IPS-20b (cell line): ENCODE data around the gene ADORA2B.
A peak's percentile ranks its signal among the peaks of the same experiment; 100 is the strongest.
"Not testable (repeated sequence)": the region's sequence is repeated elsewhere in the genome, so short reads cannot be mapped to it uniquely, and the experiment has no call there.

Source experiments
- H3K27ac ChIP-seq: one replicate; pipeline ENCODE4 v1.5.1; 2013; ENCODE audit warnings: low read length
- H3K27me3 ChIP-seq: 2 replicates; pipeline ENCODE4 v1.6.1; 2013; ENCODE audit warnings: mild to moderate bottlenecking, low read length, inconsistent platforms; ENCODE audit not compliant: insufficient read depth
- H3K36me3 ChIP-seq: 2 replicates; pipeline ENCODE4 v1.6.1; 2013; ENCODE audit warnings: low read depth, mild to moderate bottlenecking, inconsistent platforms, low read length, moderate library complexity; ENCODE audit not compliant: insufficient read depth
- H3K4me1 ChIP-seq: 2 replicates; pipeline ENCODE4 v1.6.1; 2013; ENCODE audit warnings: mild to moderate bottlenecking, control low read depth, inconsistent platforms, low read length, moderate library complexity; ENCODE audit not compliant: insufficient read depth
- H3K4me3 ChIP-seq: 2 replicates; pipeline ENCODE4 v1.5.1; 2013; ENCODE audit warnings: mild to moderate bottlenecking, low read length, inconsistent platforms
- H3K9ac ChIP-seq: 2 replicates; pipeline ENCODE4 v1.6.1; 2013; ENCODE audit warnings: low read depth, mild to moderate bottlenecking, inconsistent platforms, low read length, moderate library complexity
- H3K9me3 ChIP-seq: 2 replicates; pipeline ENCODE4 v1.6.1; 2013; ENCODE audit warnings: mild to moderate bottlenecking, low read depth, low read length, inconsistent platforms; ENCODE audit not compliant: insufficient read depth

ADORA2B gene

GRCh38 chr17:15972497-15972951 lies 27.6 kb downstream of the ADORA2B start:
- H3K4me3 ChIP-seq, result no peak overlapping the region
- peaks cover 23% of the 10 kb centered on the region; the same call in 1 of the 2 replicates for H3K4me1 ChIP-seq
- H3K9me3 ChIP-seq, result no peaks in the 10 kb centered on the region
- no peak overlapping the region for H3K27ac ChIP-seq
- peaks cover 21% of the 10 kb centered on the region for H3K36me3 ChIP-seq
- H3K9ac ChIP-seq, result no peak overlapping the region
- no peaks in the 10 kb centered on the region for H3K27me3 ChIP-seq

- Histone ChIP-seq H3K9ac (no peak overlapping the region), H3K9me3 (no peaks in the 10 kb centered on the region), H3K27ac (no peak overlapping the region), H3K4me3 (no peak overlapping the region), H3K4me1 (peaks cover 19% of the 10 kb centered on the region; the same call in 1 of the 2 replicates), H3K36me3 (peaks cover 26% of the 10 kb centered on the region), H3K27me3 (no peaks in the 10 kb centered on the region)
These were observed 28.1 kb downstream of the ADORA2B start for GRCh38 chr17:15973016-15973415.

GRCh38 chr17:15973834-15974233 lies 28.9 kb downstream of the ADORA2B start:
- Histone ChIP-seq H3K9ac (no peak overlapping the region), H3K27ac (no peak overlapping the region), H3K4me3 (no peak overlapping the region), H3K9me3 (no peaks in the 10 kb centered on the region), H3K36me3 (peaks cover 30% of the 10 kb centered on the region), H3K27me3 (no peaks in the 10 kb centered on the region), H3K4me1 (peaks cover 16% of the 10 kb centered on the region; the same call in 1 of the 2 replicates)

- no peak overlapping the region for H3K4me3 ChIP-seq
- peaks cover 54% of the 10 kb centered on the region for H3K36me3 ChIP-seq
- 0 out of 2 replicates have a peak, but pooled peaks cover 4% of the 10 kb centered on the region for H3K9me3 ChIP-seq
- no peak overlapping the region for H3K27ac ChIP-seq
- H3K27me3 ChIP-seq, result no peaks in the 10 kb centered on the region
- H3K4me1 ChIP-seq, result peaks cover 3% of the 10 kb centered on the region; the same call in 1 of the 2 replicates
- no peak overlapping the region for H3K9ac ChIP-seq
These were observed 33.0 kb downstream of the ADORA2B start for GRCh38 chr17:15977894-15978293.

- Histone ChIP-seq H3K27ac (no peak overlapping the region), H3K36me3 (peaks cover 60% of the 10 kb centered on the region), H3K9me3 (0 out of 2 replicates have a peak, but pooled peaks cover 4% of the 10 kb centered on the region), H3K4me1 (peaks cover 3% of the 10 kb centered on the region; the same call in 1 of the 2 replicates), H3K27me3 (no peaks in the 10 kb centered on the region), H3K4me3 (no peak overlapping the region), H3K9ac (no peak overlapping the region)
These were observed 33.7 kb downstream of the ADORA2B start for GRCh38 chr17:15978606-15979005.

- not testable (repeated sequence) for H3K27me3 ChIP-seq, H3K4me1 ChIP-seq, H3K27ac ChIP-seq, H3K9me3 ChIP-seq, H3K9ac ChIP-seq, H3K4me3 ChIP-seq
- H3K36me3 ChIP-seq, result peaks cover 63% of the 10 kb centered on the region
These were observed 34.1 kb downstream of the ADORA2B start for GRCh38 chr17:15979013-15979412.

- no peak overlapping the region for H3K9ac ChIP-seq
- H3K9me3 ChIP-seq, result 0 out of 2 replicates have a peak, but pooled peaks cover 4% of the 10 kb centered on the region
- H3K4me3 ChIP-seq, result no peak overlapping the region
- H3K27ac ChIP-seq, result no peak overlapping the region
- peaks cover 74% of the 10 kb centered on the region for H3K36me3 ChIP-seq
- no peaks in the 10 kb centered on the region for H3K27me3 ChIP-seq
- H3K4me1 ChIP-seq, result peaks cover 3% of the 10 kb centered on the region; the same call in 1 of the 2 replicates
These were observed 36.3 kb downstream of the ADORA2B start for GRCh38 chr17:15981208-15981607.

- Histone ChIP-seq H3K36me3 (peaks cover 74% of the 10 kb centered on the region), H3K27ac (no peak overlapping the region), H3K9ac (no peak overlapping the region)
These were observed 37.0 kb downstream of the ADORA2B start for GRCh38 chr17:15981646-15982580.

GRCh38 chr17:15996322-15996721 lies 51.4 kb downstream of the ADORA2B start:
- H3K27me3 ChIP-seq, result no peaks in the 10 kb centered on the region
- H3K4me3 ChIP-seq, result no peak overlapping the region
- peaks cover 6% of the 10 kb centered on the region for H3K4me1 ChIP-seq
- H3K36me3 ChIP-seq, result peaks cover 20% of the 10 kb centered on the region
- no peak overlapping the region for H3K9ac ChIP-seq
- peaks cover under 1% of the 10 kb centered on the region; the same call in 1 of the 2 replicates for H3K9me3 ChIP-seq
- H3K27ac ChIP-seq, result no peak overlapping the region

More at GRCh38 chr17:15981646-15982580, 37.0 kb downstream of the ADORA2B start:
- Histone ChIP-seq H3K9me3 (0 out of 2 replicates have a peak, but pooled peaks cover 4% of the 10 kb centered on the region), H3K27me3 (no peaks in the 10 kb centered on the region), H3K4me1 (peaks cover 3% of the 10 kb centered on the region; the same call in 1 of the 2 replicates), H3K4me3 (no peak overlapping the region)

GRCh38 chr17:15998031-15998562 lies 53.2 kb downstream of the ADORA2B start:
- H3K27me3 ChIP-seq, result no peaks in the 10 kb centered on the region
- no peak overlapping the region for H3K27ac ChIP-seq
- H3K9ac ChIP-seq, result no peak overlapping the region; the same call in 1 of the 2 replicates
- H3K4me1 ChIP-seq, result peaks cover 6% of the 10 kb centered on the region
- peaks cover 6% of the 10 kb centered on the region; the same call in 1 of the 2 replicates for H3K9me3 ChIP-seq
- peaks cover 31% of the 10 kb centered on the region for H3K36me3 ChIP-seq
- H3K4me3 ChIP-seq, result peak overlapping the region; percentile 85; the same call in 1 of the 2 replicates

- H3K36me3 ChIP-seq, result peaks cover 44% of the 10 kb centered on the region
- peak within 1 kb of the TSS; percentile 94 for H3K9ac ChIP-seq
- peaks cover 6% of the 10 kb centered on the region for H3K4me1 ChIP-seq
- H3K27me3 ChIP-seq, result no peaks in the 10 kb centered on the region
- H3K9me3 ChIP-seq, result peaks cover 6% of the 10 kb centered on the region; the same call in 1 of the 2 replicates
- H3K4me3 ChIP-seq, result peak within 1 kb of the TSS; percentile 85
- H3K27ac ChIP-seq, result peak within 1 kb of the TSS; percentile 75
These were observed 54.4 kb downstream of the ADORA2B start, which contains the start of the genes TTC19 and ZSWIM7 for GRCh38 chr17:15999141-15999973. TSS of gene TTC19 (plus strand) at chr17:15999824. CDS start at chr17:15999849, 25 bp downstream. TSS of gene ZSWIM7 (minus strand) at chr17:15999704. CDS start at chr17:15999594, 110 bp downstream.
